PFSK-1 (cell line): ENCODE measurements around the gene BTBD3.

Source experiments
- FOXP2 ChIP-seq: optimal IDR thresholded peaks from 2 replicates; pipeline ENCODE3; 2011; ENCODE audit warnings: borderline replicate concordance, control low read depth, inconsistent platforms; ENCODE audit not compliant: insufficient read depth; ENCODE audit errors: extremely low read length, extremely low read depth
- POLR2AphosphoS5 ChIP-seq: IDR thresholded peaks from 2 replicates; pipeline ENCODE4 v1.6.1; 2012; ENCODE audit warnings: low read depth, mild to moderate bottlenecking, control low read depth, low read length, moderate library complexity
- REST ChIP-seq, 2 experiments: IDR thresholded peaks; 2 replicates each; pipeline versions ENCODE4 v1.6.1 to v1.8.0; 2011 to 2012; ENCODE audit warnings: low read depth in 2 of 2, low read length in 2 of 2, control low read depth in 1 of 2, inconsistent platforms in 1 of 2, mild to moderate bottlenecking in 1 of 2, moderate library complexity in 1 of 2; ENCODE audit not compliant: insufficient read depth in 1 of 2
- SIN3A ChIP-seq: IDR thresholded peaks from 2 replicates; pipeline ENCODE4 v1.6.1; 2012; ENCODE audit warnings: mild to moderate bottlenecking, low read length, moderate library complexity, borderline replicate concordance; ENCODE audit not compliant: insufficient read depth
- TAF1 ChIP-seq: IDR thresholded peaks from 2 replicates; pipeline ENCODE4 v1.6.1; 2012; ENCODE audit warnings: low read length, control low read depth, borderline replicate concordance; ENCODE audit not compliant: insufficient read depth

BTBD3 gene

DNA sequence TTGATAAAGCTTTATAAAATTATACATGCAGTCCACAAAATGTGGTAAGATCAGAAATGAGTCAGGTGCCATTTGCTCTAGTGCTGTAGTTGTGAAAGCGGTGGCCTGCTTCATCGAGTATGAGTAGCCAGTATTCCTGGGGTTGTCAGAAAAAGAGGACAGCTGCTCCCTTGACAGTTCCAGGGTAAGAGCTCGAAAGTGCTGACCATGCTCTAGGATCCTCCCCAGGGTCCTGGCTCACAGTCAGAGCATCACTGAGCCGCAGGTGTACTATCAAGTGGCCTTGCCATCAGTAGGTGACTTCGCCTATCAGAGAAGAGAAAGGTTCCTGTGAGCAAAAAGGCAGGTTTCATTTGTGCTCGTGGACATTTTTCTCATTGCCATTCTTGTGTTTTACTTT lies 3.6 kb downstream of the BTBD3 start:
- TF ChIP-seq REST (IDR thresholded peaks at IDR 0.05; ENCODE audit: insufficient read depth in 1 of 2, low read depth in 2 of 2, low read length in 2 of 2) = no peak
- TF ChIP-seq TAF1 = no peak

DNA sequence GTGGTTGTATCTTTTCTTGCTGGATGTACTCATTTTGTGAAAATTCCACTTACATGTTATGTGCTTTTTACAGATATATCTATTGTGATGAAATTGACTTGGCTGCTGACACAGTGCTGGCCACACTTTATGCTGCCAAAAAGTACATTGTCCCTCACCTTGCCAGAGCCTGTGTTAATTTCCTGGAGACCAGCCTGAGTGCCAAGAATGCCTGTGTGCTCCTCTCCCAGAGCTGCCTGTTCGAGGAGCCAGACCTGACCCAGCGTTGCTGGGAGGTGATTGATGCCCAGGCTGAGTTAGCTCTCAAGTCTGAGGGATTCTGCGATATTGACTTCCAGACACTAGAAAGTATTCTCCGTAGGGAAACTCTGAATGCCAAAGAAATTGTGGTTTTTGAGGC lies 4.9 kb downstream of the BTBD3 start:
- TF ChIP-seq TAF1 = no peak
- TF ChIP-seq REST (IDR thresholded peaks at IDR 0.05; ENCODE audit: insufficient read depth in 1 of 2, low read depth in 2 of 2, low read length in 2 of 2) = no peak
- no peak for TF ChIP-seq SIN3A
- no peak for TF ChIP-seq FOXP2
- no peak for TF ChIP-seq POLR2AphosphoS5

- TF ChIP-seq TAF1 (no peak), POLR2AphosphoS5 (no peak), REST (IDR thresholded peaks at IDR 0.05; ENCODE audit: insufficient read depth in 1 of 2, low read depth in 2 of 2, low read length in 2 of 2) (no peak), SIN3A (no peak), FOXP2 (no peak)
Observed at GRCh38 chr20:11924923-11925322, 7.2 kb downstream of the BTBD3 start.

- no peak for TF ChIP-seq POLR2AphosphoS5
- no peak for TF ChIP-seq TAF1
- TF ChIP-seq FOXP2 = no peak
- TF ChIP-seq REST (IDR thresholded peaks at IDR 0.05; ENCODE audit: insufficient read depth in 1 of 2, low read depth in 2 of 2, low read length in 2 of 2) = no peak
- TF ChIP-seq SIN3A = no peak
Observed at GRCh38 chr20:11926292-11926998, 8.8 kb downstream of the BTBD3 start.

GRCh38 chr20:11929947-11930346 lies 12.3 kb downstream of the BTBD3 start:
- TF ChIP-seq REST (IDR thresholded peaks at IDR 0.05; ENCODE audit: insufficient read depth in 1 of 2, low read depth in 2 of 2, low read length in 2 of 2) (no peak), FOXP2 (no peak), SIN3A (no peak), TAF1 (no peak), POLR2AphosphoS5 (no peak)
